Naive B cell (primary cell): Measurements from ENCODE around the gene AREL1. TPM values are rescaled to one million over a fixed set of nuclear protein-coding genes. Genes with fewer than 3 reads are reported as not detected.

Source experiments
- ATAC-seq, 2 donors: fragments of 150-1000 bp; cut with Tn5 transposase; 2 replicates each; pipeline ENCODE4 v1.10.0; 2021; ENCODE audit warnings: low read depth in 2 of 2, mild to moderate bottlenecking in 2 of 2, moderate library complexity in 2 of 2
- DNase-seq: peaks from one replicate; pipeline ENCODE4 v3.0.0; 2022
- H3K27ac Mint-ChIP-seq, 6 donors: one replicate each; pipeline ENCODE4 v1.8.0; 2020 to 2022; ENCODE audit warnings: mild to moderate bottlenecking in 6 of 6, mixed read lengths in 6 of 6, moderate library complexity in 5 of 6, inconsistent platforms in 2 of 6
- H3K27me3 Mint-ChIP-seq, 3 donors: one replicate each; pipeline ENCODE4 v1.8.0; 2021 to 2022; ENCODE audit warnings: mixed read lengths in 3 of 3, mild to moderate bottlenecking in 1 of 3
- H3K36me3 Mint-ChIP-seq, 2 donors: one replicate each; pipeline ENCODE4 v1.8.0; 2020 to 2022; ENCODE audit warnings: mixed read lengths in 2 of 2, inconsistent platforms in 1 of 2, mild to moderate bottlenecking in 1 of 2
- H3K4me1 Mint-ChIP-seq, 3 donors: one replicate each; pipeline ENCODE4 v1.8.0; 2020 to 2022; ENCODE audit warnings: mixed read lengths in 3 of 3, inconsistent platforms in 1 of 3, mild to moderate bottlenecking in 1 of 3, moderate library complexity in 1 of 3
- H3K4me3 Mint-ChIP-seq, 8 donors: one replicate each; pipeline ENCODE4 v1.8.0; 2020 to 2022; ENCODE audit warnings: mild to moderate bottlenecking in 8 of 8, mixed read lengths in 8 of 8, moderate library complexity in 8 of 8, inconsistent platforms in 2 of 8
- H3K9me3 Mint-ChIP-seq, 7 donors: one replicate each; pipeline ENCODE4 v1.8.0; 2020 to 2022; ENCODE audit warnings: mixed read lengths in 7 of 7, mild to moderate bottlenecking in 5 of 7, inconsistent platforms in 2 of 7, moderate library complexity in 1 of 7
- polyA plus RNA-seq, 6 donors: library from polyadenylated mRNA; unstranded; fragments of 300-500 nt; fragmentation: Illumina TruSeq; gene quantifications; one replicate each; pipeline ENCODE4 v1.2.3, GENCODE V29; 2021; ENCODE audit warnings: low read depth in 6 of 6

AREL1 gene
- polyA plus RNA-seq, 6 donors from 2014 or later: 8.1 to 16.1 (median 13.6) TPM

GRCh38 chr14:74720526-74720925 lies 7.6 kb upstream of the AREL1 start:
- Mint-ChIP-seq H3K36me3 (peaks cover 7 to 18% of the 10 kb centered on the region in 2 donors), H3K27me3 (no peaks in the 10 kb centered on the region), H3K4me3 (no peak overlapping the region), H3K4me1 (peaks cover 0 to 5% (median 3%) of the 10 kb centered on the region in 3 donors), H3K9me3 (peaks cover 0 to 3% (median 0%) of the 10 kb centered on the region in 7 donors), H3K27ac (peak overlapping the region in 1 of 6 donors; percentile 95)
- no peak for DNase-seq
- ATAC-seq: no peak

- peaks cover 12 to 13% of the 10 kb centered on the region in 2 donors for H3K36me3 Mint-ChIP-seq
- H3K4me1 Mint-ChIP-seq: peaks cover 28 to 36% (median 36%) of the 10 kb centered on the region in 3 donors
- H3K9me3 Mint-ChIP-seq: no peaks in the 10 kb centered on the region
- no peaks in the 10 kb centered on the region for H3K27me3 Mint-ChIP-seq
- peak overlapping the region; percentile 91 to 99 (median 98) for H3K27ac Mint-ChIP-seq
- DNase-seq (no peak), ATAC-seq (peak in 1 of 2 donors; percentile 0)
- H3K4me3 Mint-ChIP-seq: peak overlapping the region; percentile 92 to 97 (median 96)
Observed at GRCh38 chr14:74713395-74713735, 485 bp upstream of the AREL1 start.

- H3K27me3 Mint-ChIP-seq: no peaks in the 10 kb centered on the region
- H3K4me1 Mint-ChIP-seq: peaks cover 25 to 40% (median 36%) of the 10 kb centered on the region in 3 donors
- peak overlapping the region in 1 of 6 donors; percentile 97 for H3K27ac Mint-ChIP-seq
- DNase-seq: no peak
- H3K9me3 Mint-ChIP-seq: no peaks in the 10 kb centered on the region
- peaks cover 7 to 10% of the 10 kb centered on the region in 2 donors for H3K36me3 Mint-ChIP-seq
- H3K4me3 Mint-ChIP-seq: peak overlapping the region in 7 of 8 donors; percentile 22 to 97 (median 94)
- no peak for ATAC-seq
Observed at GRCh38 chr14:74711651-74712050, 1.2 kb downstream of the AREL1 start.

GRCh38 chr14:74710480-74710879 lies 2.4 kb downstream of the AREL1 start:
- H3K4me1 Mint-ChIP-seq: peaks cover 25 to 43% (median 39%) of the 10 kb centered on the region in 3 donors
- ATAC-seq (no peak), DNase-seq (no peak)
- peaks cover 2 to 7% of the 10 kb centered on the region in 2 donors for H3K36me3 Mint-ChIP-seq
- peak overlapping the region in 2 of 6 donors; percentile 40 to 52 for H3K27ac Mint-ChIP-seq
- peak overlapping the region in 6 of 8 donors; percentile 9 to 94 (median 42) for H3K4me3 Mint-ChIP-seq
- H3K27me3 Mint-ChIP-seq: no peaks in the 10 kb centered on the region
- H3K9me3 Mint-ChIP-seq: no peaks in the 10 kb centered on the region

GRCh38 chr14:74705613-74706500 lies 7.0 kb downstream of the AREL1 start:
- peak overlapping the region in 2 of 6 donors; percentile 23 to 36 for H3K27ac Mint-ChIP-seq

GRCh38 chr14:74704656-74705055 lies 8.2 kb downstream of the AREL1 start:
- Mint-ChIP-seq H3K4me1 (peaks cover 12 to 30% (median 21%) of the 10 kb centered on the region in 3 donors), H3K27ac (no peak overlapping the region), H3K36me3 (peaks cover 15 to 20% of the 10 kb centered on the region in 2 donors), H3K27me3 (no peaks in the 10 kb centered on the region), H3K4me3 (no peak overlapping the region), H3K9me3 (peaks cover 0 to 21% (median 6%) of the 10 kb centered on the region in 7 donors)
- ATAC-seq: no peak
- DNase-seq: no peak

More at GRCh38 chr14:74705613-74706500, 7.0 kb downstream of the AREL1 start:
- Mint-ChIP-seq H3K4me3 (no peak overlapping the region), H3K4me1 (peaks cover 19 to 38% (median 25%) of the 10 kb centered on the region in 3 donors), H3K9me3 (peaks cover 0 to 21% (median 6%) of the 10 kb centered on the region in 7 donors), H3K27me3 (no peaks in the 10 kb centered on the region), H3K36me3 (peaks cover 12 to 17% of the 10 kb centered on the region in 2 donors)
- DNase-seq (no peak), ATAC-seq (no peak)

GRCh38 chr14:74703043-74703442 lies 9.8 kb downstream of the AREL1 start:
- no peaks in the 10 kb centered on the region for H3K27me3 Mint-ChIP-seq
- ATAC-seq (no peak), DNase-seq (no peak)
- peaks cover 19 to 20% of the 10 kb centered on the region in 2 donors for H3K36me3 Mint-ChIP-seq
- no peak overlapping the region for H3K4me3 Mint-ChIP-seq
- H3K9me3 Mint-ChIP-seq: peaks cover 0 to 21% (median 6%) of the 10 kb centered on the region in 7 donors
- peak overlapping the region in 1 of 6 donors; percentile 56 for H3K27ac Mint-ChIP-seq
- peaks cover 8 to 26% (median 17%) of the 10 kb centered on the region in 3 donors for H3K4me1 Mint-ChIP-seq

GRCh38 chr14:74702293-74702692 lies 10.6 kb downstream of the AREL1 start:
- Mint-ChIP-seq H3K4me3 (no peak overlapping the region), H3K36me3 (peaks cover 19 to 26% of the 10 kb centered on the region in 2 donors), H3K9me3 (peaks cover 0 to 21% (median 6%) of the 10 kb centered on the region in 7 donors), H3K27ac (no peak overlapping the region), H3K27me3 (no peaks in the 10 kb centered on the region), H3K4me1 (peaks cover 13 to 28% (median 17%) of the 10 kb centered on the region in 3 donors)
- no peak for ATAC-seq
- no peak for DNase-seq

GRCh38 chr14:74698465-74698864 lies 14.4 kb downstream of the AREL1 start:
- no peaks in the 10 kb centered on the region for H3K27me3 Mint-ChIP-seq

GRCh38 chr14:74697976-74698375 lies 14.9 kb downstream of the AREL1 start:
- no peak for DNase-seq
- Mint-ChIP-seq H3K4me3 (no peak overlapping the region), H3K36me3 (peaks cover 17 to 25% of the 10 kb centered on the region in 2 donors), H3K27me3 (no peaks in the 10 kb centered on the region), H3K4me1 (peaks cover 8 to 22% (median 21%) of the 10 kb centered on the region in 3 donors), H3K27ac (no peak overlapping the region), H3K9me3 (peaks cover 0 to 19% (median 5%) of the 10 kb centered on the region in 7 donors)
- ATAC-seq: no peak

More at GRCh38 chr14:74698465-74698864, 14.4 kb downstream of the AREL1 start:
- no peak overlapping the region for H3K4me3 Mint-ChIP-seq
- no peak overlapping the region for H3K27ac Mint-ChIP-seq
- no peak for ATAC-seq
- peaks cover 9 to 24% (median 21%) of the 10 kb centered on the region in 3 donors for H3K4me1 Mint-ChIP-seq
- DNase-seq: no peak
- peaks cover 19 to 29% of the 10 kb centered on the region in 2 donors for H3K36me3 Mint-ChIP-seq
- peaks cover 0 to 21% (median 6%) of the 10 kb centered on the region in 7 donors for H3K9me3 Mint-ChIP-seq

- H3K4me1 Mint-ChIP-seq: peaks cover 6 to 18% (median 18%) of the 10 kb centered on the region in 3 donors
- peaks cover 0 to 15% (median under 1%) of the 10 kb centered on the region in 7 donors for H3K9me3 Mint-ChIP-seq
- H3K36me3 Mint-ChIP-seq: peaks cover 12 to 20% of the 10 kb centered on the region in 2 donors
- H3K4me3 Mint-ChIP-seq: no peak overlapping the region
- ATAC-seq: no peak
- peak overlapping the region in 2 of 6 donors; percentile 34 to 73 for H3K27ac Mint-ChIP-seq
- DNase-seq: no peak
- no peaks in the 10 kb centered on the region for H3K27me3 Mint-ChIP-seq
Observed at GRCh38 chr14:74697543-74697942, 15.3 kb downstream of the AREL1 start.

GRCh38 chr14:74697011-74697410 lies 15.9 kb downstream of the AREL1 start:
- Mint-ChIP-seq H3K4me3 (no peak overlapping the region), H3K36me3 (peaks cover 12 to 19% of the 10 kb centered on the region in 2 donors), H3K27me3 (no peaks in the 10 kb centered on the region), H3K4me1 (peaks cover 6 to 18% (median 18%) of the 10 kb centered on the region in 3 donors), H3K27ac (no peak overlapping the region), H3K9me3 (peaks cover 0 to 14% (median 0%) of the 10 kb centered on the region in 7 donors)
- ATAC-seq (no peak), DNase-seq (no peak)

- ATAC-seq: no peak
- Mint-ChIP-seq H3K27ac (no peak overlapping the region), H3K27me3 (no peaks in the 10 kb centered on the region), H3K4me1 (peaks cover 6 to 18% (median 18%) of the 10 kb centered on the region in 3 donors), H3K36me3 (peaks cover 9 to 14% of the 10 kb centered on the region in 2 donors), H3K4me3 (no peak overlapping the region), H3K9me3 (no peaks in the 10 kb centered on the region)
- DNase-seq: no peak
Observed at GRCh38 chr14:74695406-74695805, 17.5 kb downstream of the AREL1 start.
